Measurements from ENCODE around the gene CPM. TPM values are rescaled to one million over a fixed set of nuclear protein-coding genes. Genes with fewer than 3 reads are reported as not detected.

CPM gene
- total RNA-seq, 3 donors from 2014 or later (not counting 1 experiment from before 2014, with no cell fraction given) = 0.25 to 1.6 (median 0.68) TPM

DNA sequence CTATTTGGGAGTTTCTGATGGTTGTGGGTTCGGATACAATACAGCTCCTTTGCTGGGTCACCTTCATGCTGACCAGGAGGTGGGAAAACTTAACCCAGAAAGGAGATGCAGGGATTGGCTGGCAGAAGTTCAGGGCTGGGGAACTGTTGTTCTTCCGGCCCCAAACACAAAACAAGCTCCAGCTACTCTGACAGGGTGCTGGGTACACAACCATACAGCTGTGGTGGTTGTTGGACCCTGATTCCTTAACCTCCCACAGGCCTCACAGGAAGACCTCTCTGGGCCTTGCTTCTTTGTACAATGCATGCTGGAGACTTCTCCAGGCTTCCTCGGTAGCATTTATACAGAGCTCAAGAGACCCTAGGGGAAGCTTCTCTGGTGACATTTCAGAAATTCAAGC lies 47.6 kb downstream of the CPM start:
- Mint-ChIP-seq H3K36me3 (no peaks in the 10 kb centered on the region), H3K27me3 (ENCODE audit: low read depth in 2 of 2) (peaks cover 5 to 7% of the 10 kb centered on the region in 2 donors), H3K27ac (no peak overlapping the region), H3K4me1 (no peaks in the 10 kb centered on the region), H3K9me3 (no peaks in the 10 kb centered on the region), H3K4me3 (no peak overlapping the region)
- 89% methylated on average over 3 of the region's 3 CpGs for WGBS (ENCODE audit: insufficient coverage)
- Histone ChIP-seq H3K4me3 (ENCODE audit: low read length) (no peak overlapping the region), H3K4me1 (ENCODE audit: control insufficient read depth, insufficient read depth, low read length) (peaks cover 3% of the 10 kb centered on the region), H3K27ac (ENCODE audit: low read length) (no peak overlapping the region), H3K27me3 (ENCODE audit: control insufficient read depth, insufficient read depth, low read length) (no peaks in the 10 kb centered on the region), H3K36me3 (ENCODE audit: control insufficient read depth, insufficient read depth, low read length) (no peaks in the 10 kb centered on the region), H3K9me3 (ENCODE audit: control insufficient read depth, insufficient read depth, low read length) (no peaks in the 10 kb centered on the region)
- ATAC-seq (no peak), DNase-seq (no peak)
- intact Hi-C loops (cut with micrococcal nuclease) = no loop called here
- TF ChIP-seq, protein P1, sequence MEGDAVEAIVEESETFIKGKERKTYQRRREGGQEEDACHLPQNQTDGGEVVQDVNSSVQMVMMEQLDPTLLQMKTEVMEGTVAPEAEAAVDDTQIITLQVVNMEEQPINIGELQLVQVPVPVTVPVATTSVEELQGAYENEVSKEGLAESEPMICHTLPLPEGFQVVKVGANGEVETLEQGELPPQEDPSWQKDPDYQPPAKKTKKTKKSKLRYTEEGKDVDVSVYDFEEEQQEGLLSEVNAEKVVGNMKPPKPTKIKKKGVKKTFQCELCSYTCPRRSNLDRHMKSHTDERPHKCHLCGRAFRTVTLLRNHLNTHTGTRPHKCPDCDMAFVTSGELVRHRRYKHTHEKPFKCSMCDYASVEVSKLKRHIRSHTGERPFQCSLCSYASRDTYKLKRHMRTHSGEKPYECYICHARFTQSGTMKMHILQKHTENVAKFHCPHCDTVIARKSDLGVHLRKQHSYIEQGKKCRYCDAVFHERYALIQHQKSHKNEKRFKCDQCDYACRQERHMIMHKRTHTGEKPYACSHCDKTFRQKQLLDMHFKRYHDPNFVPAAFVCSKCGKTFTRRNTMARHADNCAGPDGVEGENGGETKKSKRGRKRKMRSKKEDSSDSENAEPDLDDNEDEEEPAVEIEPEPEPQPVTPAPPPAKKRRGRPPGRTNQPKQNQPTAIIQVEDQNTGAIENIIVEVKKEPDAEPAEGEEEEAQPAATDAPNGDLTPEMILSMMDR (IDR thresholded peaks at IDR 0.05) = no peak

DNA sequence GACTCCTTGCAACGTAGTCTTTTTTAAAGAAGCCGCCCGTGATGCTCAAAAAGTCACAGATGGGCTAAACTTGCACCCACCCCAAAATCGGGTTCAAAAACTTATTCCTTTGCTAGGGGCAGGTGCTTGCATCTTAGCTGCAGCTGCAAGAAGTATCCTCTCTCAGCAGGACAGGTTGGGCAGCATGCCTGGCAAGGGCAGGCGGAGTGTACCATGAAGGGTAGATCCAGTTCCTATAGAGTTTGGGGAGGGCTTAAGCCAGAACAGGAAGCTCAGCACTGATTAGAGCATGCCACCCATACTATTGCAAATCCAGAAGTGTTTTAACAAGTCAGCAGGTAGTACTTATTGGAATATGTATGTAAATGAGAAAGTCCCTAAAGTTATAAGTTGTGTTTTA lies 48.7 kb downstream of the CPM start:
- TF ChIP-seq, protein P1 (IDR thresholded peaks at IDR 0.05) = no peak
- H3K27ac ChIP-seq (ENCODE audit: low read length) = no peak overlapping the region
- no peaks in the 10 kb centered on the region for H3K4me1 ChIP-seq (ENCODE audit: control insufficient read depth, insufficient read depth, low read length)
- Mint-ChIP-seq H3K9me3 (no peaks in the 10 kb centered on the region), H3K27me3 (ENCODE audit: low read depth in 2 of 2) (peaks cover 5 to 7% of the 10 kb centered on the region in 2 donors), H3K4me3 (no peak overlapping the region), H3K27ac (no peak overlapping the region), H3K36me3 (no peaks in the 10 kb centered on the region), H3K4me1 (no peaks in the 10 kb centered on the region)
- ATAC-seq = no peak
- H3K4me3 ChIP-seq (ENCODE audit: low read length) = no peak overlapping the region
- no peak for DNase-seq
- H3K27me3 ChIP-seq (ENCODE audit: control insufficient read depth, insufficient read depth, low read length) = no peaks in the 10 kb centered on the region
- H3K9me3 ChIP-seq (ENCODE audit: control insufficient read depth, insufficient read depth, low read length) = no peaks in the 10 kb centered on the region
- 96% methylated on average over 5 of the region's 5 CpGs for WGBS (ENCODE audit: insufficient coverage)
- no peaks in the 10 kb centered on the region for H3K36me3 ChIP-seq (ENCODE audit: control insufficient read depth, insufficient read depth, low read length)
- intact Hi-C loops (cut with micrococcal nuclease) = no loop called here

DNA sequence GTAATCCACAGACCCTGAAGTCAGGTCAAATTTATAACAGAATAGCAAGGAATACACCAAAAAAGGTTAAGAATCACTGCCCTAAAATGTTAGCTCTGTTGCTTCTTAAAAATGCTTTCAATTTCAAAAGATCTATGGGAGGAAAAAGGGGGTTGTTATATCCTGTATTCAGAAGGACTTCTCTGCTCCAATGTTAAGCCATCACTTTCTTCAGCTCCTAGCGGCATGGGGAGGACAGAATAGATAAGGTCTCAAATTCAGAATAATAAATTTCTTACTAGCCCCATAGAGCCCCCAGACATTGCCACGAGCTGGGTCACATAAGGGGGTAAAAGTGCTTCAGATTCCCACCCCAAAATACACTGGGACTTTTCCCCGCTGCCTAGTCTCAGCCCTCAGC lies 49.8 kb downstream of the CPM start:
- 77% methylated on average over 2 of the region's 3 CpGs for WGBS (ENCODE audit: insufficient coverage)
- Histone ChIP-seq H3K4me1 (ENCODE audit: control insufficient read depth, insufficient read depth, low read length) (no peaks in the 10 kb centered on the region), H3K4me3 (ENCODE audit: low read length) (no peak overlapping the region), H3K27ac (ENCODE audit: low read length) (no peak overlapping the region), H3K36me3 (ENCODE audit: control insufficient read depth, insufficient read depth, low read length) (no peaks in the 10 kb centered on the region), H3K9me3 (ENCODE audit: control insufficient read depth, insufficient read depth, low read length) (no peaks in the 10 kb centered on the region), H3K27me3 (ENCODE audit: control insufficient read depth, insufficient read depth, low read length) (no peaks in the 10 kb centered on the region)
- Mint-ChIP-seq H3K4me1 (no peaks in the 10 kb centered on the region), H3K27ac (no peak overlapping the region), H3K27me3 (ENCODE audit: low read depth in 2 of 2) (peaks cover 5 to 14% of the 10 kb centered on the region in 2 donors), H3K4me3 (no peak overlapping the region), H3K9me3 (no peaks in the 10 kb centered on the region), H3K36me3 (no peaks in the 10 kb centered on the region)
- TF ChIP-seq, protein P1 (IDR thresholded peaks at IDR 0.05) = no peak
- intact Hi-C loops (cut with micrococcal nuclease) = no loop called here
- DNase-seq (no peak), ATAC-seq (no peak)

DNA sequence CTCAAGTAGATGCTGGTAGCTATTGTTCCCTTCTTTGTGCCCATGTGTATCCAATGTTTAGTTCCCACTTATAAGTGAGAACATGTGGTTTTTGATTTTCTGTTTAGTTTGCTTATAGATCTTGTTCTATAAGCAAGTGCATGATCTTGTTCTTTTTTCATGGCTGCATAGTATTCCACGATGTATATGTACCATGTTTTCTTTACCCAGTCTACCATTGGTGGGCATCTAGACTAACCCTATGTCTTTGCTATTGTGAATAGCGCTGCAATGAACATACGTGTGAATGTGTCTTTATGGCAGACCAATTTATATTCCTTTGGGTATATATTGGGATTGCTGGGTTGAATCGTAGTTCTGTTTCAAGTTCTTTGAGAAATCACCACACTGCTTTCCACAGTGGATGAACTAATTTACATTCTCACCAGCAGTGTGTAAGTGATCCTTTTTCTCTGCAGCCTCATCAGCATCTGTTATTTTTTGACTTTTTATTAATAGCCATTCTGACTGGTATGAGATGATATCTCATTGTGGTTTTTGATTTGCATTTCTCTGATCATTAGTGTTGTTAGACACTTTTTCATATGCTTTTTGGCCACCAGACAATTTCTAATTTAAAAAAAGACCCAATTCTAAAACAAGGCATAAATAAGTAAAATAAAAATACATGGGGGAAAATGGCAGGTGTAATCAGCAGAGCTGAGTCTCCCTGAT lies 50.6 kb downstream of the CPM start:
- no peaks in the 10 kb centered on the region for H3K36me3 ChIP-seq (ENCODE audit: control insufficient read depth, insufficient read depth, low read length)
- no peak overlapping the region for H3K4me3 Mint-ChIP-seq
- H3K27me3 ChIP-seq (ENCODE audit: control insufficient read depth, insufficient read depth, low read length) = no peaks in the 10 kb centered on the region
- WGBS (ENCODE audit: insufficient coverage) = 94% methylated on average over 3 of the region's 4 CpGs
- no peaks in the 10 kb centered on the region for H3K9me3 Mint-ChIP-seq
- H3K4me1 Mint-ChIP-seq = no peaks in the 10 kb centered on the region
- no peak overlapping the region for H3K27ac Mint-ChIP-seq
- H3K36me3 Mint-ChIP-seq = no peaks in the 10 kb centered on the region
- no peak for DNase-seq
- H3K27me3 Mint-ChIP-seq (ENCODE audit: low read depth in 2 of 2) = peaks cover 5 to 21% of the 10 kb centered on the region in 2 donors
- H3K27ac ChIP-seq (ENCODE audit: low read length) = no peak overlapping the region
- H3K4me3 ChIP-seq (ENCODE audit: low read length) = no peak overlapping the region
- intact Hi-C loops (cut with micrococcal nuclease) = no loop called here
- no peak for ATAC-seq
- TF ChIP-seq, protein P1 (IDR thresholded peaks at IDR 0.05) = no peak
- no peaks in the 10 kb centered on the region for H3K4me1 ChIP-seq (ENCODE audit: control insufficient read depth, insufficient read depth, low read length)
- H3K9me3 ChIP-seq (ENCODE audit: control insufficient read depth, insufficient read depth, low read length) = no peaks in the 10 kb centered on the region

All from natural killer cell (primary cell).